ENCODE results near the gene IKZF1.
A peak's percentile ranks its signal among the peaks of the same experiment; 100 is the strongest.

The IKZF1 gene

DNA sequence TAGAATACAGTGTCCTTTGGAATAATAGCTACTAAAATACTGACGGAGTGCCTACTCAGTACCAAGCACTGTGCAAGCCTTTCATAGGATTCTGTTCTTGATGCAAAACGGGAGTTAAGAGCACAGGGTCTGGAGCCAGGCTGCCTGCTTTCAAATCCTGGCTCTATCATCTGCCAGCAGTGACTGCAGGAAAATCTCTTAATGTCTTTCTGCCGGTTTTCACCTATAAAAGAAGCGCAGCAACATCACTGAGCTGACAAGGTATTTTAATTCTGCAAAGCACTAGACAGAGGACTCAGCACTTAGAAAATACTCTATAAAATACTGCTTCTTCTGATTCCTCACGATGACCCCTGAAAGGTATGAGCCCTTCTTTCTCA is 145.0 kb downstream of the IKZF1 start:
- DNase-seq (ENCODE audit: low read depth, low spot score) = no peak
- H3K4me3 ChIP-seq = peak overlapping the region; percentile 97
- peak overlapping the region; percentile 94 for H3K9ac ChIP-seq (ENCODE audit: insufficient read length)
- no peaks in the 10 kb centered on the region for H3K9me3 ChIP-seq (ENCODE audit: low read depth, low read length)
- peaks cover 35% of the 10 kb centered on the region for H3K36me3 ChIP-seq (ENCODE audit: insufficient read depth, low read length)
- H3K27ac ChIP-seq = no peak overlapping the region
- TF ChIP-seq FOXP2 (optimal IDR thresholded peaks at IDR 0.05; ENCODE audit: control extremely low read depth, extremely low read length, insufficient read depth) = no peak
- no peak for TF ChIP-seq POLR2AphosphoS5 (IDR thresholded peaks at IDR 0.05; ENCODE audit: borderline replicate concordance, low read depth, low read length)
- no peak for TF ChIP-seq EZH2 (IDR thresholded peaks at IDR 0.05)

DNA sequence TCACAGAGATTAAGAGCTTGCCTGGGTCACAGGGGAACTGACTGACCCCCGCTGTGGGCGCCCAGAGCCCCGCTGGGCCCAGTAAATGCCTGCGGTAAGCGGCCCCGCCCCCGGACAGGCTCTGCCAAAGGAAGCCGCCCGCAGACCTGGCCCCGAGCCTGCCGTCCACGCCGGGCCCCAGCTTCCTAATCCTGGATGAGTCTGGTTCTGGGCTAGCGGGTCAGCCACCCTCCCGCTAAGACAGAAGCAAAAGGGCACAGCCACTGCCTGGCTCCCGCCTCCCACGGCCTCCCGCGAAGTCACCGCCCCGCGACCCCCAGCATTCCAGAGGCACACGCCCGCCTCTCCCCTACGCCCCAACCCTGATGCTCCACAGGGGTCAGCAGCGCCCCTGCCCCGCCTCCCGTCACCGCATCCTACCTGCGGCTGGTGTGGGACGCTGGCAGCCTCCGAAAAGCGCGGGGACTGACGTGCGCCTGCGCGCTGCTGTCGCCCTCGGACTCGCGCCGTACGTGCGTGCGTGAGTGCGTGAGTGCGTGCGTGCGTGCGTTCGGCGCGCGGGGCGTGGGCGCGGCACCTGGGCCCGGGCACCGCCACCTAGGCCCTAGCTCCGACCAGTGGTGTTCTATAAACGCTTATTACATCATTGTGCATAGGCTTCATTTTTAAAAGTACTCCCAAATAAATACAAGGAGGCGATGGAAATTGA is 145.5 kb downstream of the IKZF1 start, which contains the start of gene FIGNL1:
Gene FIGNL1 (minus strand): TSS at position 470 of the 709 bp plus-strand sequence. CDS start 3,063 bp downstream, outside the sequence.
- Histone ChIP-seq H3K36me3 (ENCODE audit: insufficient read depth, low read length) (peaks cover 30% of the 10 kb centered on the region), H3K27ac (no peak within 1 kb of the TSS), H3K9me3 (ENCODE audit: low read depth, low read length) (no peaks in the 10 kb centered on the region), H3K4me3 (peak within 1 kb of the TSS; percentile 97), H3K9ac (ENCODE audit: insufficient read length) (peak within 1 kb of the TSS; percentile 94)
- DNase-seq (ENCODE audit: low read depth, low spot score) = no peak
- TF ChIP-seq FOXP2 (optimal IDR thresholded peaks at IDR 0.05; ENCODE audit: control extremely low read depth, extremely low read length, insufficient read depth) (no peak), POLR2AphosphoS5 (IDR thresholded peaks at IDR 0.05; ENCODE audit: borderline replicate concordance, low read depth, low read length) (peak; percentile 94)

DNA sequence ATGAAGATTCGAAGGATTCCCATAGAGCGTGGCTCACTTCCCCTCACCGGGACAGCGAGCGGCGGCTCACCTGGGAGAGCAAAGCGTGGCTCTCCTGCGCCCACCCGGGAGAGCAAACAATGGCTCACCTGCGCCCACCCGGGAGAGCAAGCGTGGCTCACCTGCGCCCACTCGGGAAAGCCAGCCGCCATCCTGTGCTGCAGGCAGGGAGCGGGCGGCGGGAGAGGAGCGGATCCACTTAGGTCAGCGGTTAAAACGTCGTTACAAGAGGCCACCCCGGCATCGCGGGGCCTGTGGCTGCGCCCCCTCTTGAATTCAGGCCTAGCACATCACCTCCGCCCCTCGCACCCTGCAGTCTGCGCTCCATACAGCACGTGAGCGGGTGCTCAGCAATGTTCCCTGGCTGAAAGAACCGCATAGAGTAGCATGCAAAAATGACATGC is 146.1 kb downstream of the IKZF1 start:
- H3K27ac ChIP-seq = no peak overlapping the region
- TF ChIP-seq POLR2AphosphoS5 (IDR thresholded peaks at IDR 0.05; ENCODE audit: borderline replicate concordance, low read depth, low read length) (no peak), EZH2 (IDR thresholded peaks at IDR 0.05) (no peak), FOXP2 (optimal IDR thresholded peaks at IDR 0.05; ENCODE audit: control extremely low read depth, extremely low read length, insufficient read depth) (no peak)
- no peak for DNase-seq (ENCODE audit: low read depth, low spot score)
- H3K9ac ChIP-seq (ENCODE audit: insufficient read length) = peak overlapping the region; percentile 94
- peaks cover 24% of the 10 kb centered on the region for H3K36me3 ChIP-seq (ENCODE audit: insufficient read depth, low read length)
- H3K4me3 ChIP-seq = peak overlapping the region; percentile 97
- H3K9me3 ChIP-seq (ENCODE audit: low read depth, low read length) = no peaks in the 10 kb centered on the region
